Activated gamma-delta T cell (primary cell): ENCODE data around the gene PIP4K2C.
A peak's percentile ranks its signal among the peaks of the same experiment; 100 is the strongest.

Experiments used
- DNase-seq: peaks from one replicate; lab custom pipeline; 2025; lab: John Stamatoyannopoulos, UW

PIP4K2C gene

GRCh38 chr12:57621497-57622292 is 30.7 kb downstream of the PIP4K2C start:
- DNase-seq = peak; percentile 24

GRCh38 chr12:57622293-57623245 is 31.6 kb downstream of the PIP4K2C start:
- DNase-seq = no peak

GRCh38 chr12:57623385-57623784 is 32.4 kb downstream of the PIP4K2C start:
- no peak for DNase-seq

- DNase-seq = no peak
Measured at GRCh38 chr12:57623811-57624390, 32.9 kb downstream of the PIP4K2C start.

GRCh38 chr12:57624441-57625220 is 33.6 kb downstream of the PIP4K2C start:
- DNase-seq = no peak

- no peak for DNase-seq
Measured at GRCh38 chr12:57625261-57626032, 34.5 kb downstream of the PIP4K2C start.

- DNase-seq = no peak
Measured at GRCh38 chr12:57626111-57626920, 35.3 kb downstream of the PIP4K2C start.

GRCh38 chr12:57626921-57627445 is 36.0 kb downstream of the PIP4K2C start:
- DNase-seq = no peak

GRCh38 chr12:57627501-57628279 is 36.7 kb downstream of the PIP4K2C start:
- no peak for DNase-seq

GRCh38 chr12:57628280-57629191 is 37.5 kb downstream of the PIP4K2C start:
- DNase-seq = no peak

- DNase-seq = no peak
Measured at GRCh38 chr12:57629897-57630471, 39.0 kb downstream of the PIP4K2C start.

- no peak for DNase-seq
Measured at GRCh38 chr12:57630891-57631433, 40.0 kb downstream of the PIP4K2C start.

GRCh38 chr12:57631566-57632072 is 40.6 kb downstream of the PIP4K2C start:
- no peak for DNase-seq

GRCh38 chr12:57632073-57632957 is 41.3 kb downstream of the PIP4K2C start:
- peak; percentile 22 for DNase-seq

- peak; percentile 21 for DNase-seq
Measured at GRCh38 chr12:57632958-57633840, 42.2 kb downstream of the PIP4K2C start, which contains the start of gene B4GALNT1. Gene B4GALNT1, minus strand, starts transcription at chr12:57633201. Its CDS starts 1,069 bp downstream, at chr12:57632132.
